HepG2 (cell line): ENCODE data around the gene HLF. TPM values are rescaled to one million over a fixed set of nuclear protein-coding genes. Genes with fewer than 3 reads are reported as not detected.

Experiments
- ATF5 ChIP-seq: sonication (generic); formaldehyde crosslinking; IDR thresholded peaks from 2 replicates; pipeline ENCODE4 v1.4.0; 2020; ENCODE audit warnings: mild to moderate bottlenecking, low read depth, missing genetic modification reagents
- CBFB ChIP-seq: sonication (generic); formaldehyde crosslinking; IDR thresholded peaks from 2 replicates; pipeline ENCODE4 v1.4.0; 2020; ENCODE audit warnings: missing genetic modification reagents
- DMAP1 ChIP-seq: IDR thresholded peaks from 2 replicates; pipeline ENCODE4 v1.6.1; 2016
- E2F1 ChIP-seq: sonication (generic); formaldehyde crosslinking; IDR thresholded peaks from 2 replicates; pipeline ENCODE4 v1.5.0; 2020; ENCODE audit warnings: missing genetic modification reagents
- GABPB1 ChIP-seq: IDR thresholded peaks from 2 replicates; pipeline ENCODE4 v1.6.1; 2016; ENCODE audit warnings: mild to moderate bottlenecking, missing genetic modification reagents, moderate library complexity, missing compliant biosample characterization
- HES4 ChIP-seq: sonication (generic); formaldehyde crosslinking; IDR thresholded peaks from 2 replicates; pipeline ENCODE4 v1.9.0; 2021; ENCODE audit warnings: mild to moderate bottlenecking, missing genetic modification reagents, borderline replicate concordance
- HINFP ChIP-seq: sonication (generic); formaldehyde crosslinking; IDR thresholded peaks from 2 replicates; pipeline ENCODE4 v1.4.0; 2020; ENCODE audit warnings: low read depth, mild to moderate bottlenecking, missing genetic modification reagents
- MXD4 ChIP-seq: IDR thresholded peaks from 2 replicates; pipeline ENCODE4 v1.6.1; 2016; ENCODE audit warnings: mild to moderate bottlenecking, missing biosample characterization, missing genetic modification reagents
- NFE2L2 ChIP-seq: fragments of 150-350 bp; IDR thresholded peaks from 2 replicates; pipeline ENCODE4 v1.6.1; 2014; ENCODE audit warnings: low read length
- NFIC ChIP-seq: IDR thresholded peaks from 2 replicates; pipeline ENCODE4 v1.6.1; 2012; ENCODE audit warnings: mild to moderate bottlenecking, low read length, inconsistent platforms
- NR2F6 ChIP-seq, 2 experiments: IDR thresholded peaks; 2 replicates each; pipeline ENCODE4 v1.6.1; 2016; ENCODE audit warnings: antibody characterized with exemption in 1 of 2, mild to moderate bottlenecking in 1 of 2
- NR3C1 ChIP-seq: sonication (generic); formaldehyde crosslinking; IDR thresholded peaks from 2 replicates; pipeline ENCODE4 v1.4.0; 2020; ENCODE audit warnings: missing genetic modification reagents
- PRMT3 ChIP-seq: sonication (generic); formaldehyde crosslinking; IDR thresholded peaks from 2 replicates; pipeline ENCODE4 v1.8.1; 2022; ENCODE audit warnings: low read depth, mild to moderate bottlenecking, moderate library complexity, missing genetic modification reagents, borderline replicate concordance
- RBM22 ChIP-seq: fragments of 200-400 bp; formaldehyde crosslinking; optimal IDR thresholded peaks from 2 replicates; pipeline ENCODE3; 2017; ENCODE audit warnings: mild to moderate bottlenecking, low read length, moderate library complexity
- SAFB2 ChIP-seq: sonication (generic); formaldehyde crosslinking; IDR thresholded peaks from 2 replicates; pipeline ENCODE4 v1.5.1; 2020; ENCODE audit warnings: missing genetic modification reagents, low read depth, mild to moderate bottlenecking, borderline replicate concordance
- SMAD9 ChIP-seq: sonication (generic); formaldehyde crosslinking; IDR thresholded peaks from 2 replicates; pipeline ENCODE4 v1.5.1; 2020; ENCODE audit warnings: mild to moderate bottlenecking, missing genetic modification reagents
- TIGD3 ChIP-seq: sonication (generic); formaldehyde crosslinking; IDR thresholded peaks from 2 replicates; pipeline ENCODE4 v1.5.1; 2020; ENCODE audit warnings: mild to moderate bottlenecking, missing genetic modification reagents, borderline replicate concordance
- ZNF136 ChIP-seq: sonication (generic); formaldehyde crosslinking; IDR thresholded peaks from 2 replicates; pipeline ENCODE4 v1.8.1; 2022; ENCODE audit warnings: low read depth, mild to moderate bottlenecking, moderate library complexity, missing genetic modification reagents
- ZNF264 ChIP-seq: sonication (generic); formaldehyde crosslinking; IDR thresholded peaks from 2 replicates; pipeline ENCODE4 v1.4.0; 2020; ENCODE audit warnings: missing genetic modification reagents
- ZNF335 ChIP-seq: sonication (generic); formaldehyde crosslinking; IDR thresholded peaks from 2 replicates; pipeline ENCODE4 v1.4.0; 2020; ENCODE audit warnings: missing genetic modification reagents
- ZNF451 ChIP-seq: sonication (generic); formaldehyde crosslinking; IDR thresholded peaks from 2 replicates; pipeline ENCODE4 v1.5.0; 2020; ENCODE audit warnings: mild to moderate bottlenecking, missing genetic modification reagents
- ZNF703 ChIP-seq: sonication (generic); formaldehyde crosslinking; IDR thresholded peaks from 2 replicates; pipeline ENCODE4 v1.5.1; 2020; ENCODE audit warnings: missing genetic modification reagents, mild to moderate bottlenecking, moderate library complexity, borderline replicate concordance
- ZNF891 ChIP-seq: sonication (generic); formaldehyde crosslinking; IDR thresholded peaks from 2 replicates; pipeline ENCODE4 v1.5.0; 2020; ENCODE audit warnings: mild to moderate bottlenecking, missing genetic modification reagents
- polyA plus RNA-seq, 8 experiments: library from polyadenylated mRNA; depleted of rRNA in 3 of 8; stranded (reverse) in 7 of 8; unstranded in 1 of 8; fragments of >200 nt; fragmentation: Illumina TruSeq in 4 of 8; extraction: Trizol in 4 of 8; gene quantifications; 2 replicates each; pipeline versions ENCODE4 v1.2.1 to v1.2.3, GENCODE V29; 2011 to 2016; ENCODE audit warnings: low read depth in 4 of 8, missing spikeins in 1 of 8, mixed read lengths in 1 of 8; ENCODE audit not compliant: insufficient read depth in 1 of 8
- total RNA-seq, 5 experiments: library from RNA; depleted of rRNA; stranded (reverse); fragments of >200 nt; fragmentation: Illumina TruSeq; extraction: Trizol; gene quantifications; 2 replicates each; pipeline ENCODE4 v1.2.3, GENCODE V29; 2016; ENCODE audit warnings: low read depth in 1 of 5

HLF gene
- total and polyA plus RNA-seq, 2 of the 13 experiments (the other 11 are each of a cell fraction or from before 2014, with no cell fraction given): 202 to 346 TPM

- TF ChIP-seq SMAD9 (CRISPR knock-in tag) (no peak), NR2F6 (IDR thresholded peaks at IDR 0.05) (no peak), NR2F6 (CRISPR knock-in tag; IDR thresholded peaks at IDR 0.05) (0 out of 2 replicates have a peak, but pooled peaks have one; percentile 17), E2F1 (CRISPR knock-in tag) (0 out of 2 replicates have a peak, but pooled peaks have one; percentile 45), RBM22 (peak; percentile 82), TIGD3 (CRISPR knock-in tag) (no peak), SAFB2 (CRISPR knock-in tag) (no peak), NFIC (no peak; the same call in 1 of the 2 replicates), DMAP1 (no peak; the same call in 1 of the 2 replicates), ZNF891 (CRISPR knock-in tag) (no peak), NFE2L2 (no peak), ZNF335 (CRISPR knock-in tag) (0 out of 2 replicates have a peak, but pooled peaks have one; percentile 40), CBFB (CRISPR knock-in tag) (peak; percentile 53; the same call in 1 of the 2 replicates), GABPB1 (CRISPR knock-in tag) (no peak; the same call in 1 of the 2 replicates), MXD4 (CRISPR knock-in tag) (no peak; the same call in 1 of the 2 replicates), ZNF264 (CRISPR knock-in tag) (no peak), ZNF136 (peak; percentile 81; the same call in 1 of the 2 replicates), HES4 (CRISPR knock-in tag) (peak; percentile 79; the same call in 1 of the 2 replicates), HINFP (CRISPR knock-in tag) (no peak), ZNF703 (CRISPR knock-in tag) (no peak), NR3C1 (CRISPR knock-in tag) (no peak), ATF5 (no peak), ZNF451 (no peak), PRMT3 (no peak)
These were observed 1.5 kb downstream of the HLF start (continued) for GRCh38 chr17:55266051-55266957.
